Kasumi-1 (cell line): ENCODE results near the gene ARHGAP31.
"Not testable (repeated sequence)": the region's sequence is repeated elsewhere in the genome, so short reads cannot be mapped to it uniquely, and the experiment has no call there.

Experiments used
- DNase-seq, 2 experiments: peaks; one replicate each; lab custom pipeline; 2025; lab: John Stamatoyannopoulos, UW

The ARHGAP31 gene, protein sequence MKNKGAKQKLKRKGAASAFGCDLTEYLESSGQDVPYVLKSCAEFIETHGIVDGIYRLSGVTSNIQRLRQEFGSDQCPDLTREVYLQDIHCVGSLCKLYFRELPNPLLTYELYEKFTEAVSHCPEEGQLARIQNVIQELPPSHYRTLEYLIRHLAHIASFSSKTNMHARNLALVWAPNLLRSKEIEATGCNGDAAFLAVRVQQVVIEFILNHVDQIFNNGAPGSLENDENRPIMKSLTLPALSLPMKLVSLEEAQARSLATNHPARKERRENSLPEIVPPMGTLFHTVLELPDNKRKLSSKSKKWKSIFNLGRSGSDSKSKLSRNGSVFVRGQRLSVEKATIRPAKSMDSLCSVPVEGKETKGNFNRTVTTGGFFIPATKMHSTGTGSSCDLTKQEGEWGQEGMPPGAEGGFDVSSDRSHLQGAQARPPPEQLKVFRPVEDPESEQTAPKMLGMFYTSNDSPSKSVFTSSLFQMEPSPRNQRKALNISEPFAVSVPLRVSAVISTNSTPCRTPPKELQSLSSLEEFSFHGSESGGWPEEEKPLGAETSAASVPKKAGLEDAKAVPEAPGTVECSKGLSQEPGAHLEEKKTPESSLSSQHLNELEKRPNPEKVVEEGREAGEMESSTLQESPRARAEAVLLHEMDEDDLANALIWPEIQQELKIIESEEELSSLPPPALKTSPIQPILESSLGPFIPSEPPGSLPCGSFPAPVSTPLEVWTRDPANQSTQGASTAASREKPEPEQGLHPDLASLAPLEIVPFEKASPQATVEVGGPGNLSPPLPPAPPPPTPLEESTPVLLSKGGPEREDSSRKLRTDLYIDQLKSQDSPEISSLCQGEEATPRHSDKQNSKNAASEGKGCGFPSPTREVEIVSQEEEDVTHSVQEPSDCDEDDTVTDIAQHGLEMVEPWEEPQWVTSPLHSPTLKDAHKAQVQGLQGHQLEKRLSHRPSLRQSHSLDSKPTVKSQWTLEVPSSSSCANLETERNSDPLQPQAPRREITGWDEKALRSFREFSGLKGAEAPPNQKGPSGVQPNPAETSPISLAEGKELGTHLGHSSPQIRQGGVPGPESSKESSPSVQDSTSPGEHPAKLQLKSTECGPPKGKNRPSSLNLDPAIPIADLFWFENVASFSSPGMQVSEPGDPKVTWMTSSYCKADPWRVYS (N-terminal part only)

GRCh38 chr3:119293871-119294695 is at the start of gene ARHGAP31:
Gene ARHGAP31 (plus strand): TSS chr3:119294383. CDS start chr3:119294905, 522 bp downstream.
- peak; percentile 62 to 75 for DNase-seq

GRCh38 chr3:119245778-119246177 is 48.4 kb upstream of the ARHGAP31 start:
- DNase-seq, result no peak

DNA sequence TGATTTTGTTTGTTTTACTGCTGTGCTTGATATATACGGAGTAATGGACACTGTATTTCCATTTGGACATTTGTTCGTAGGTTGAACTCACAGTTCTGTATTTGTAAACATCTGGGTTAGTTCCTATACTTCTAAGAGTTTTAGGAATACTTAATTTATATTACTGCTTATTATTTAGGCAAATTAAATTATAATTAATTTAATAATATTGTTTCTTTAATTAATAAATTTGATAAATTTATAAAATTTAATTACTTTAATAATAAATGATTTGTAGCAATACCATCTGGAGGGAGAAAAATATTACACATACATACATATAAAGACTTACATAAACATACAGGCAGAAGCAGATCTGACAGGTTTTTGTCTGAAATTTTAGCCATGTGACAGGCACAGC is 39.0 kb upstream of the ARHGAP31 start:
- no peak for DNase-seq

- no peak for DNase-seq
Observed at GRCh38 chr3:119257111-119257510, 37.1 kb upstream of the ARHGAP31 start.

DNA sequence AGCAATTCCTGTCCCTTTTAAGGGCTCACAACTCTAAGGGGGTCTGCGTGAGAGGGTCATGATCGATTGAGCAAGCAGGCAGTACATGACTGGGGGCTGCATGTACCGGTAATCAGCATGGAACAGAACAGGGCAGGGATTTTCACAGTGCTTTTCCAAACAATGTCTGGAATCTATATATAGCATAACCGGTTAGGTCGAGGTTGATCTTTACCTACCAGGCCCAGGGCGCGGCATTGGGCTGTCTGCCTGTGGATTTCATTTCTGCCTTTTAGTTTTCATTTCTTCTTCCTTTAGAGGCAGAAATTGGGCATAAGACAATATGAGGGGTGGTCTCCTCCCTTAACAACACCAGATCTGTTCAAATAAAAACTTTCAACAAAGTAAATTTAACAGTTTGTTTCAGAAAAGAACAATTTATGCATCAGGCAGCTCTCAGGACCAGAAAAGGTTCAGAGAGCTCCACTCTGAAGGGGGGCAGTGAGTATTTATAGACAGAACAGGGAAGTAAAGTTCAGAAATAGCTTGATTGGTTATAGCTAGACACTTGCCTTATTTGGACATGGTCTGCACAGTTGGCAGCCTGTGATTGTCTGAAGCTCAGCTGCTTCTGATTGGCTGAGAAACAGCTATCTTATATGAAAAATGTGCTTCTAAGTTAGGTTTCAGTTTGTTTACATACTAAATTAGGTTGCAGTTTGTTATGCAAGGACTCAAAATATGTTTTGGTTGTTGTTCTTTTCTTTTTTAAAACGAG is 36.4 kb upstream of the ARHGAP31 start:
- peak; percentile 29 to 41 for DNase-seq

DNA sequence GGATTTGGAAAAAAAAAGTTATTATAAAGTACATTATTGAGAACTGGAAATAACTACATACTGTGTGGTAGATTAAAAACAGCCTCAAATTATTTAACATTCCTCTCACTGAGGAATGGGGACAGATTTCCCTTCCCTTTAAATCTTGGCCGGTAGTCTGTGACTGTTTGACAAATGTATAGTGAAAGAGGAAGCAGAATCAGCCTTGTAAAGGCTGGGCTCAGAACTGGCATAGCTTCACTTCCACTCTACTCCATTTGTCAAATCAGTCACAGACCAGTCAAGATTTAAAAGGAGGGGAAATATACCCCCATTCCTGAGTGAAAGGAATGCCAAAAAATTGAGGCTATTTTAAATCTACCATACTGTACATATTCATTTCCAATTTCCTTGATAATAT is 35.3 kb upstream of the ARHGAP31 start:
- peak; percentile 77 to 79 for DNase-seq

DNA sequence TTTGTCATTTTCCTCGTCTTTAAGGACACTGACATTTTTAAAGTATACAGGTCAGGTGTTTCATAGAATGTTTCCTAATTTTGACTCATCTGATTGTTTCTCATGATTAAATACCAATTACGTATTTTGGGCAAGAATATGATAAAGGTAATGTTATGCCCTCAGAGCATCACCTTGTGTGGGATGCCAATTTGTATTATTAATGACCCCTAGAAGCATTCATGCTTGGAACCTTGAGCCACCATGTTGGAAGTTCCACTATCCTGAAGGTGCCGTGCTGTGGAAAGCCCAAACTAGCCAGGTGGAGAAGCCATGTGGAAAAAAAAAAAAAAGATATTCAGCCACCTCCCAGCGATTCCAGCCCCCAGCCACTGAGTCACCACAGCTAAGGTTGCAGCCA is 34.4 kb upstream of the ARHGAP31 start:
- no peak for DNase-seq

DNA sequence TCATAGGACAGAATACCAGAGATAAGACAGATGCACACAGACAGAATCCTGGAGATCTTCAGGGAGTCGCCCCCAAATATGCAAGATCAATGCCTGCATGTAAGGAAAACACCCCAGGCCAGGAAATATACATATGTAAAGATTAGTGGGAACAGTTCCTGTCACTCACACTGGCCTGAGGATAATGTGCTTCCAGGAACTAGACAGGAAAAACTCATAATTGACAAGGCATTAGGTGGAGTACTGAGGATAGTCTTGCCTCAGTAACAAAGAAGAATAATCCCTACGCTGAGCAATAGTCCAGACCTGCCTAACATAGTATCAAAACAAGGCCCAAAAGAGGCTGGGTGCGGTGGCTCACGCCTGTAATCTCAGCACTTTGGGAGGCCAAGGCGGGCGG is 33.1 kb upstream of the ARHGAP31 start:
- DNase-seq, result no peak

DNA sequence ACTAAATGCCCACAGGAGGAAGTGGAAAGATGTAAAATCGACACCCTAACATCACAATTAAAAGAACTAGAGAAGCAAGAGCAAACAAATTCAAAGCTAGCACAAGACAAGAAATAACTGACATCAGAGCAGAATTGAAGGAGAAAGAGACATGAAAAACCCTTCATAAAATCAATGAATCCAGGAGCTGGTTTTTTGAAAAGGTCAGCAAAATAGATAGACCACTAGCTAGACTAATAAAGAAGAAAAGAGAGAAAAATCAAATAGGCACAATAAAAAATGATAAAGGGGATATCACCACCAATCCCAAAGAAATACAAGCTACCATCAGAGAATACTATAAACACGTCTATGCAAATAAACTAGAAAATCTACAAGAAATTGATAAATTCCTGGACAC is 24.0 kb upstream of the ARHGAP31 start:
- not testable (repeated sequence) for DNase-seq

- DNase-seq, result no peak
Observed at GRCh38 chr3:119276680-119277079, 17.5 kb upstream of the ARHGAP31 start.

GRCh38 chr3:119279101-119279554 is 15.1 kb upstream of the ARHGAP31 start:
- no peak for DNase-seq

DNA sequence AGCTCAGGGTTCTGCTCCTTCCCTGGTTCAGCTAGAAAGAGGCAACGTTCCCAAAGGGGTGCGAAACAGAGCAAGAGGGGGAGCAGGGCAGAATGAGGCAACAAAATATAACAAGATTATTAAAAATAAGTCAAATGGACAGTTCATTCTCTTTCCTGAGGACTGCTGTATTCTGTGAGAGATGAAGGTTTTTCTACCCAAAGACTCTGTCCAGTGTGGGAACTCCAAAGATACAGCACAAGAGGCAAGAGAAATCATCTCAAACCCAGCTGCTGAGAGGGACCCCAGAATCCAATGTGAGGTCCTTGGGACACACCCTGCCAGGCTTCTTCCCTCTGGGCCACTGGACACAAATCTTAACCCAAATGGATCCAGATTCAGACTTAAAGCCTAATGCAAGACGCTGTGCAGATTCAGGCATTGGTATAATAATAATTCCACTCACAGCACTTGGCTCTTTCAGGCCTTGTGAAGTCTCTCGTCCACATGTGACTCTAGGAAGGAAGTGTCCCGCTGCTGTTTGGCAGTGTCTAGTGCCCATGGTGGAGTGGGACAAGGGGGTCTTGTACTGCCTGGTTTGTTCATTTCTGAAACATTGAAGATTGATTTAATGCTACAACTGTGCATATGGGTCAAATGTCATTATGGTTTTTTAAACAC is 14.5 kb upstream of the ARHGAP31 start:
- DNase-seq, result no peak

DNA sequence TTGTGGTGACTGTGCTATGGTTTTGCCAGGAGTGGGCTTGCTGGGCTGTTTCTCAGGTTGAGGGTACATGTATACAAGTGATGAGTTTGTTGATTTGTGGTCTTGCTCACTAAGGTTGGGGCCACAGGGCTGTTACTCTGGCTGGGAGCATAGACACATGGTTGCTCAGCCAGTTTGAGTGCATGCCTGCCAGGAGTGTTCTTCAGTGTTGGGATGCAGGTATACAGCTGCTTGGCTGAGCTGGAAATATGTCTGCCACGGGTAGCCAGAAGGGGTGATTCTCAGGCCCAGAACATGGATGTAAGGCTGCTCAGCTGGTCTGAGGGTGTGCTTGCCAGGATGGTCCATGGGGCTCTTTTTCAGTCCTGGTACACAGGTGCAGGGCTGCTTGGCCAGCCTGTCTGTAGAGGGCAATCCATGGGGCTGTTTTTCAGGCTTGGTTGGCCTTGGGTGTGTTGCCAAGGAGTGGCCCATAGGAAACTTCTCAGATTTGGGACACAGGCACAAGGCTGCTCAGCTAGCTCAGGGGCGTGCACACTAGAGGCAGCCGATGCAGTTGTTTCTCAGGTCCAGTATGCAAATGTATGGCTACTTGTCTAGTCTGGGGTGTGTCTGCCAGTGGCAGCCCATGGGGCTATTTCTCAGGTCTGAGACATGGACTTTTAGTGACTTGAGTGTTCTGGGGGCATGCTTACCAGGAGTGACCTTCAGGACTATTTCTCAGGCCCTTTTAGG is 5.3 kb upstream of the ARHGAP31 start:
- no peak for DNase-seq

DNA sequence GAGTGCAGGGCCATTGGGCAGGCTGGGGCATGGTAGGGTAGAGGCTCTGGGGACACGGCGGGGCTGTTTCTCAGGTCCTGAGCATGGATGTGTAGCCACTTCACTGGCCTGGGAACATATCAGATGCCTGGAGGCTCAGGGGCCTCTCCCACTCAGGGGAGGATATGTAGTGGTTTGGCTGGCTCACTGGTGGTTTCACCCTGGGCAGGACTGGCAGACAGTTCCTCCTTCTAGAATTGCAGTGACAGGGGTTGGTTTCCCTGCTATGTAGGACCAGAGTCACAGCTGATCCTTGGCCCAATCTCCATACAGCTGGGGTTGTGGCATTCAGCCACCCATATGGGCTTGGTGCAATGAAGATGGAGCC is 4.8 kb upstream of the ARHGAP31 start:
- peak; percentile 78 to 84 for DNase-seq

DNA sequence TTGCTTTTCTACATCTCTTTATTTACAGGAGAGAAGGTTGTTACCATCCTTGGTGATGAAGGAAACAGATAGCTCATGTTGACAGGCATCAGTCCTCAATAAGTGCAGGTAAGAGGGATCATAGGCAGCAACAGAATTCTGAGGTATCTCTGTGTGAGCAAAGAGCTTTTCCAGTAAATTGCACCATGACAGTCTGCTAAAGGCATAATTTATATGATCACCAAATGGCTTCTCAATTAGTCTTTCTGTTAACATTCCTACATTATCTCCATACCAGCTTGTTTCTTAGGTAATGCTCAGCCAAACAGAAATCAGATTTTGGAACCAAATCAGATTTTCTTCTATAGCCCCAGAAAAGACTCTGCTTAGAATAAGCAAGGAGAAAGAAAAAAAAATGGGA is 3.6 kb upstream of the ARHGAP31 start:
- DNase-seq, result no peak

DNA sequence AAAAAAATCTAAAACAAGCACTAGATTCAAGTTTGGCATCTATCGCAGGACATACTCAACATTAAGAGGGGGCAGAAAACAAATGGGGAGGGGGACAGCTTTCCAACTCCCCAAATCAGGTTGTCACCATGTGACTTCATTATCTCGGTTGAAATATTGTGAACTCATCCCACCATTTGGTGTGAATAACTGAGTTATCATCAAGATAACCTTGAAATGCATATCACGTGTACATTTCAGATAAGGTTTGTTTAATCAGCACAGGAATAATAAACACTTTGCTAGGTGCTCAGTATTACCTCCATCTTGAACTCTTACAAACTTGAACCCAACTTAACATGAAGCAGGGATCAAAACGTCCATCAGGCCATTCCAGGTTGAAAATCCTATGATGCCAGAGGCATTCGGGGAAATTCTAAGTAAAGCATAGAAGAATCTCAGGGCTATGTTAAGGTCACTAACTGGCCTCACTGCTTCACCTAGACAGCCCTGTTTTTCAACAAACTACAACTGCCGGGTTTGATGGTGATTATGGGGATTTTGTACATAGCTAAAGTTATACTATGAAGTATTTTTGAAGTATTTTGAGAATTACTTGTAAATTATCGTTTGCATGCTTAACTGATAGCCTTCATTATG is 3.0 kb upstream of the ARHGAP31 start:
- DNase-seq, result no peak

DNA sequence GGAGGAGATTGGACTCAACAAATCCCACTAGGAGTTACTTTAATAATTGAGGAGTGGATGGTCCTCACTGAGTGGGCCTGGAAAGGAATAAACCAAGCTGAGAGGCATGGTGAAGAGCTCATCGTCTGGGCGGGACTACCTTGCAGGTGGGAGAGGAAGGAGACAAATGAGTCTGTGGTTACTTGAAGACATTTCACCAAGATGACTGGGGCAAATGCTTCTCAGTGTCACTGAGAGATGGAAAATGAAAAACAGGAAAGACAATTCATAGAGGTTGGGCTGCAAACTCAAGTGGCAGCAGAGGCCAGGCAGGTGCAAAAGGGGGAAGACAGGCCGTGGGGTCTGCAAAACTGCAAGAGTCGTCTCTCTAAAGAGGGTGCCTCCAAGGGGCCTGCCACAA is 1.5 kb upstream of the ARHGAP31 start:
- no peak for DNase-seq

- DNase-seq, result no peak
Observed at GRCh38 chr3:119293105-119293870, 895 bp upstream of the ARHGAP31 start.
